ENCODE results near the gene NNT. TPM values are rescaled to one million over a fixed set of nuclear protein-coding genes. Genes with fewer than 3 reads are reported as not detected.

Gene NNT
- total and polyA plus RNA-seq, 2 of the 8 experiments (the other 6 are each of a cell fraction or from before 2014, with no cell fraction given): 11.0 to 22.2 TPM

DNA sequence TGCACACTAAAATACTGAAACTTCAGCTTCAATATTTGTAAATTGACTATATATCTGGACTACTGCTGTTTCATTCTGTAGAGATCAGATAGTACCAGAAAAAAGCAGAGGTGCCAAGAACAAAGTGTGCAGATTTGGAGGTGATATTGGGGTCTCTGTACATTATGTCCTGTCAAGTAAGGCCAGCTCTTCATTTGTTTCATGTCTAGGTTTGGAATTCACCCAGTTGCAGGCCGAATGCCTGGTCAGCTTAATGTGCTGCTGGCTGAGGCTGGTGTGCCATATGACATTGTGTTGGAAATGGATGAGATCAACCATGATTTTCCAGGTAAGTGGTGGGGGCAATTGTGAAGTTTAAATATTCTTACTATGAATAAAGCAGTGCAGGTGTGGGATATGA lies 96.9 kb downstream of the NNT start (continued):
- TF ChIP-seq, protein P1, sequence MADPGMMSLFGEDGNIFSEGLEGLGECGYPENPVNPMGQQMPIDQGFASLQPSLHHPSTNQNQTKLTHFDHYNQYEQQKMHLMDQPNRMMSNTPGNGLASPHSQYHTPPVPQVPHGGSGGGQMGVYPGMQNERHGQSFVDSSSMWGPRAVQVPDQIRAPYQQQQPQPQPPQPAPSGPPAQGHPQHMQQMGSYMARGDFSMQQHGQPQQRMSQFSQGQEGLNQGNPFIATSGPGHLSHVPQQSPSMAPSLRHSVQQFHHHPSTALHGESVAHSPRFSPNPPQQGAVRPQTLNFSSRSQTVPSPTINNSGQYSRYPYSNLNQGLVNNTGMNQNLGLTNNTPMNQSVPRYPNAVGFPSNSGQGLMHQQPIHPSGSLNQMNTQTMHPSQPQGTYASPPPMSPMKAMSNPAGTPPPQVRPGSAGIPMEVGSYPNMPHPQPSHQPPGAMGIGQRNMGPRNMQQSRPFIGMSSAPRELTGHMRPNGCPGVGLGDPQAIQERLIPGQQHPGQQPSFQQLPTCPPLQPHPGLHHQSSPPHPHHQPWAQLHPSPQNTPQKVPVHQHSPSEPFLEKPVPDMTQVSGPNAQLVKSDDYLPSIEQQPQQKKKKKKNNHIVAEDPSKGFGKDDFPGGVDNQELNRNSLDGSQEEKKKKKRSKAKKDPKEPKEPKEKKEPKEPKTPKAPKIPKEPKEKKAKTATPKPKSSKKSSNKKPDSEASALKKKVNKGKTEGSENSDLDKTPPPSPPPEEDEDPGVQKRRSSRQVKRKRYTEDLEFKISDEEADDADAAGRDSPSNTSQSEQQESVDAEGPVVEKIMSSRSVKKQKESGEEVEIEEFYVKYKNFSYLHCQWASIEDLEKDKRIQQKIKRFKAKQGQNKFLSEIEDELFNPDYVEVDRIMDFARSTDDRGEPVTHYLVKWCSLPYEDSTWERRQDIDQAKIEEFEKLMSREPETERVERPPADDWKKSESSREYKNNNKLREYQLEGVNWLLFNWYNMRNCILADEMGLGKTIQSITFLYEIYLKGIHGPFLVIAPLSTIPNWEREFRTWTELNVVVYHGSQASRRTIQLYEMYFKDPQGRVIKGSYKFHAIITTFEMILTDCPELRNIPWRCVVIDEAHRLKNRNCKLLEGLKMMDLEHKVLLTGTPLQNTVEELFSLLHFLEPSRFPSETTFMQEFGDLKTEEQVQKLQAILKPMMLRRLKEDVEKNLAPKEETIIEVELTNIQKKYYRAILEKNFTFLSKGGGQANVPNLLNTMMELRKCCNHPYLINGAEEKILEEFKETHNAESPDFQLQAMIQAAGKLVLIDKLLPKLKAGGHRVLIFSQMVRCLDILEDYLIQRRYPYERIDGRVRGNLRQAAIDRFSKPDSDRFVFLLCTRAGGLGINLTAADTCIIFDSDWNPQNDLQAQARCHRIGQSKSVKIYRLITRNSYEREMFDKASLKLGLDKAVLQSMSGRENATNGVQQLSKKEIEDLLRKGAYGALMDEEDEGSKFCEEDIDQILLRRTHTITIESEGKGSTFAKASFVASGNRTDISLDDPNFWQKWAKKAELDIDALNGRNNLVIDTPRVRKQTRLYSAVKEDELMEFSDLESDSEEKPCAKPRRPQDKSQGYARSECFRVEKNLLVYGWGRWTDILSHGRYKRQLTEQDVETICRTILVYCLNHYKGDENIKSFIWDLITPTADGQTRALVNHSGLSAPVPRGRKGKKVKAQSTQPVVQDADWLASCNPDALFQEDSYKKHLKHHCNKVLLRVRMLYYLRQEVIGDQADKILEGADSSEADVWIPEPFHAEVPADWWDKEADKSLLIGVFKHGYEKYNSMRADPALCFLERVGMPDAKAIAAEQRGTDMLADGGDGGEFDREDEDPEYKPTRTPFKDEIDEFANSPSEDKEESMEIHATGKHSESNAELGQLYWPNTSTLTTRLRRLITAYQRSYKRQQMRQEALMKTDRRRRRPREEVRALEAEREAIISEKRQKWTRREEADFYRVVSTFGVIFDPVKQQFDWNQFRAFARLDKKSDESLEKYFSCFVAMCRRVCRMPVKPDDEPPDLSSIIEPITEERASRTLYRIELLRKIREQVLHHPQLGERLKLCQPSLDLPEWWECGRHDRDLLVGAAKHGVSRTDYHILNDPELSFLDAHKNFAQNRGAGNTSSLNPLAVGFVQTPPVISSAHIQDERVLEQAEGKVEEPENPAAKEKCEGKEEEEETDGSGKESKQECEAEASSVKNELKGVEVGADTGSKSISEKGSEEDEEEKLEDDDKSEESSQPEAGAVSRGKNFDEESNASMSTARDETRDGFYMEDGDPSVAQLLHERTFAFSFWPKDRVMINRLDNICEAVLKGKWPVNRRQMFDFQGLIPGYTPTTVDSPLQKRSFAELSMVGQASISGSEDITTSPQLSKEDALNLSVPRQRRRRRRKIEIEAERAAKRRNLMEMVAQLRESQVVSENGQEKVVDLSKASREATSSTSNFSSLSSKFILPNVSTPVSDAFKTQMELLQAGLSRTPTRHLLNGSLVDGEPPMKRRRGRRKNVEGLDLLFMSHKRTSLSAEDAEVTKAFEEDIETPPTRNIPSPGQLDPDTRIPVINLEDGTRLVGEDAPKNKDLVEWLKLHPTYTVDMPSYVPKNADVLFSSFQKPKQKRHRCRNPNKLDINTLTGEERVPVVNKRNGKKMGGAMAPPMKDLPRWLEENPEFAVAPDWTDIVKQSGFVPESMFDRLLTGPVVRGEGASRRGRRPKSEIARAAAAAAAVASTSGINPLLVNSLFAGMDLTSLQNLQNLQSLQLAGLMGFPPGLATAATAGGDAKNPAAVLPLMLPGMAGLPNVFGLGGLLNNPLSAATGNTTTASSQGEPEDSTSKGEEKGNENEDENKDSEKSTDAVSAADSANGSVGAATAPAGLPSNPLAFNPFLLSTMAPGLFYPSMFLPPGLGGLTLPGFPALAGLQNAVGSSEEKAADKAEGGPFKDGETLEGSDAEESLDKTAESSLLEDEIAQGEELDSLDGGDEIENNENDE (IDR thresholded peaks at IDR 0.05; ENCODE audit: insufficient replicate concordance, low read length): no peak
- no peak for TF ChIP-seq ASH2L (IDR thresholded peaks at IDR 0.05; ENCODE audit: low read length)
- TF ChIP-seq SP1 (IDR thresholded peaks at IDR 0.05; ENCODE audit: low read depth, low read length): no peak
